ENCODE results near the gene ING1. TPM values are rescaled to one million over a fixed set of nuclear protein-coding genes. Genes with fewer than 3 reads are reported as not detected.
"Not testable (repeated sequence)": the region's sequence is repeated elsewhere in the genome, so short reads cannot be mapped to it uniquely, and the experiment has no call there.

Gene ING1
- total RNA-seq, 1 donor from 2014 or later, result 13.4 TPM

DNA sequence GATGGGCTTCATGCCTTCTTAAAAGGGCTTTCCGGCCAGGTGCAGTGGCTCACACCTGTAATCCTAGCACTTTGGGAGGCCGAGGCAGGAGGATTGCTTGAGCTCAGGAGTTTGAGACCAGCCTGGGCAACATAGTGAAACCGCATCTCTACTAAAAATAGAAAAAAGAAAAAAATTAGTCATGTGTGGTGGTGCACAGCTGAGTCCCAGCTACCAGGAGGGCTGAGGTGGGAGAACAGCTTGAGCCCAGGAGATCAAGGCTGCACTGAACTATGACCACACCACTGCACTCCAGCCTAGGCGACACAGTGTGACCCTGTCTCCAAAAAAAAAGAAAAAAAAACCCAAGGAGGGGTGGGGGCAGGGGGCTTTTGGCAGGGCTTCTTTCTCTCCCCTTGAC is 14.8 kb upstream of the ING1 start:
- Histone ChIP-seq H3K4me3 (ENCODE audit: low read depth, low read length) (no peak overlapping the region), H3K27me3 (ENCODE audit: control insufficient read depth, insufficient read depth, low read length) (no peaks in the 10 kb centered on the region), H3K36me3 (ENCODE audit: control insufficient read depth, insufficient read depth, low read length) (peaks cover 26% of the 10 kb centered on the region)
- TF ChIP-seq, protein P1, sequence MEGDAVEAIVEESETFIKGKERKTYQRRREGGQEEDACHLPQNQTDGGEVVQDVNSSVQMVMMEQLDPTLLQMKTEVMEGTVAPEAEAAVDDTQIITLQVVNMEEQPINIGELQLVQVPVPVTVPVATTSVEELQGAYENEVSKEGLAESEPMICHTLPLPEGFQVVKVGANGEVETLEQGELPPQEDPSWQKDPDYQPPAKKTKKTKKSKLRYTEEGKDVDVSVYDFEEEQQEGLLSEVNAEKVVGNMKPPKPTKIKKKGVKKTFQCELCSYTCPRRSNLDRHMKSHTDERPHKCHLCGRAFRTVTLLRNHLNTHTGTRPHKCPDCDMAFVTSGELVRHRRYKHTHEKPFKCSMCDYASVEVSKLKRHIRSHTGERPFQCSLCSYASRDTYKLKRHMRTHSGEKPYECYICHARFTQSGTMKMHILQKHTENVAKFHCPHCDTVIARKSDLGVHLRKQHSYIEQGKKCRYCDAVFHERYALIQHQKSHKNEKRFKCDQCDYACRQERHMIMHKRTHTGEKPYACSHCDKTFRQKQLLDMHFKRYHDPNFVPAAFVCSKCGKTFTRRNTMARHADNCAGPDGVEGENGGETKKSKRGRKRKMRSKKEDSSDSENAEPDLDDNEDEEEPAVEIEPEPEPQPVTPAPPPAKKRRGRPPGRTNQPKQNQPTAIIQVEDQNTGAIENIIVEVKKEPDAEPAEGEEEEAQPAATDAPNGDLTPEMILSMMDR (IDR thresholded peaks at IDR 0.05; ENCODE audit: insufficient read depth, low read length, severe bottlenecking), result no peak
- FAIRE-seq (no peak), DNase-seq (ENCODE audit: low read depth) (no peak)

DNA sequence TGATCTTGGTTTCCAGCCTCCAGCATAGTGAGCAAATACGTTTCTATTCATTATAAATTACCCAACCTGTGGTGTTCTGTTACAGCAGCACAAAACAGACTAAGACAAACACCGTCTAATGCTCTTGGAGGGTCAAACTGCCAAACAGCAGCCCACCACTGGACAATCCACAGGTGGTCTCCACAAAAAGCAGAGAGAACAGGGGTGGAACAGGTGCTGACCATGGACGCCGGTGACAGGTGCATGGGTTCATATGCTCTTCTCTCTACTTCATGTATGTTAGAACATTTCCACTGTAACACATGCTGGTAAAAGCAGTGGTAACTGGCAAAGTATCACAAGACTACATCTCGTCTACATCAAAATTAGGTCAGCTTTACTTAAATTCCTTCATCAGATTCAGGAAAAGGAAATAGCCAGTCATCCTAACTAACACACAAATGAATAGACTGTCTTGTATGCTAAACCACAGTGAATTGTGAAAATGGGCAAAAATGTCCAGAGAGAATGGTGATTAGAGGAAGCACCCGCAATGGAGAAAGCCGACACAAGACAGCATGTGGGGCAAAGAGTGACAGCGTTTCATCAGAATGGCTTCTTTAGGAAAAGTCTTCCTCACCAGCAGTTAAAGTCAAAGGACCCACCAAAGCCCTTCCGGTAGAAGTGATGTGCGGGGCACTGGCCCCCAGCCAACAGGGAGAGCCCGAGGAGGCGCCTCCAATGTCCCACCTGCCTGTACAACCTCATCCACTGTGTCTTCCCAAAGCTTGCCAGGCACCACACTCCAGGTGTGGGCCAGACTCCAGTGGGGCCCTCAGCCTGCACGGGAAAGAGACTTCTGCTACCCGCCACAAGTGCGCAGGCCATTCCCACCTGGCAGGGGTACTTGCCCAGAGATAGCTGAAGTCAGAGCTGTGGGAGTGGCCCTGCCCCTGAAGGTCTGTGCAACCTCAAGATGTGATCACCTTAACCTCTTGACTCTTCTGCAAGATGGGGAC is 14.1 kb upstream of the ING1 start:
- no peak overlapping the region for H3K4me3 ChIP-seq (ENCODE audit: low read depth, low read length)
- no peaks in the 10 kb centered on the region for H3K27me3 ChIP-seq (ENCODE audit: control insufficient read depth, insufficient read depth, low read length)
- FAIRE-seq (no peak), DNase-seq (ENCODE audit: low read depth) (no peak)
- peaks cover 26% of the 10 kb centered on the region for H3K36me3 ChIP-seq (ENCODE audit: control insufficient read depth, insufficient read depth, low read length)
- TF ChIP-seq, protein P1 (IDR thresholded peaks at IDR 0.05; ENCODE audit: insufficient read depth, low read length, severe bottlenecking), result no peak

DNA sequence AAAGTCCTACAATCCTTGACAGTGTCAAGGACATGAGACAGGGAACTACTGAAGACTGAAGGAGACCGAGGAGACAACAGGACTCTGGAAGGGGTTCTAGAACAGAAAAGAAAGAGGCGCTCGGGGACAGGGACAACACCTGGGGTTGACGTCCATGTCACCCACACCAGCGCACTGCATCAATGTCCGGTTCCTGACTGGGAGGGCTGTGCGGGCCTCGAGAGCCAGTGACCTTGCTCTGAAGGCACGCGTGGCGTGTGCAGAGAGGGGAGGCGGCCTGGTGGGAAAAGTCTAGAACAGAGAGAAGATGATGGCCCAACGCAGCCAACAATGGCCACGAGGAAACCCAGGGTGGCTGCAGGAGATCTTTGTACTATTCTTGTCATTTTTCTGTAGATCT is 13.3 kb upstream of the ING1 start:
- no peak for DNase-seq (ENCODE audit: low read depth)
- H3K36me3 ChIP-seq (ENCODE audit: control insufficient read depth, insufficient read depth, low read length), result peaks cover 26% of the 10 kb centered on the region
- FAIRE-seq, result no peak
- TF ChIP-seq, protein P1 (IDR thresholded peaks at IDR 0.05; ENCODE audit: insufficient read depth, low read length, severe bottlenecking), result no peak
- H3K4me3 ChIP-seq (ENCODE audit: low read depth, low read length), result no peak overlapping the region
- no peaks in the 10 kb centered on the region for H3K27me3 ChIP-seq (ENCODE audit: control insufficient read depth, insufficient read depth, low read length)

DNA sequence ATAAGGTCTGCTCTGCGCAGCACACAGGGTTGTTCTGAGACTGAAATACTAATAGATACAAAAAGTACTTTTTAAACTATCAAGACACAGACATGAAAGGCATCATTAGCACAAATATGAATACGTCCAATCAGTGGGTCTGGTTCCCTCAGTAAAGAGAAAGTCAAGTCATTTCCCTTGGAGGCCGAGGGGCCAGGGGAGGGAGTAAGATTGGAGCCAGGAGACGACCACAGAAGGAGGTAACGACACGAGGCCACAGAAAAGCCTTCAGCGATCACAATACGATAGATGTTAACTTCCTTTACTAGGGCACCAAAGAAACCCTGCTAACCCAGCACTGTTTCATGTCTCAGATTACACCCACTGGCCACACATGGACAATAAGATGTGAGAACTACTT is 12.9 kb upstream of the ING1 start:
- Histone ChIP-seq H3K4me3 (ENCODE audit: low read depth, low read length) (no peak overlapping the region), H3K36me3 (ENCODE audit: control insufficient read depth, insufficient read depth, low read length) (peaks cover 26% of the 10 kb centered on the region), H3K27me3 (ENCODE audit: control insufficient read depth, insufficient read depth, low read length) (no peaks in the 10 kb centered on the region)
- FAIRE-seq, result no peak
- no peak for DNase-seq (ENCODE audit: low read depth)
- TF ChIP-seq, protein P1 (IDR thresholded peaks at IDR 0.05; ENCODE audit: insufficient read depth, low read length, severe bottlenecking), result no peak

DNA sequence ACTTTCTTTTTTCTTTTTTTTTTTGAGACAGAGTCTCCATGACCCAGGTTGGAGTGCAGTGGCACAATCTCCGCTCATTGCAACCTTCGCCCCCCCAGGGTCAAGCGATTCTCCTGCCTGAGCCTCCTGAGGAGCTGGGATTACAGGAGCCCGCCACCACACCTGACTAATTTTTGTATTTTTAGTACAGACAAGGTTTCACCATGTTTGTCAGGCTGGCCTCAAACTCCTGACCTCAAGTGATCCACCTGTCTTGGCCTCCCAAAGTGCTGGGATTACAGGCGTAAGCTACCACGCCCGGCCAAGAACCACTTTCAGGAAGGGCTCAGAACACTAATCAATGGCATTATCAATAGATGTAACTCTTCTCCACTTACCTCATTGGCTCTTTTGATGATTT is 12.4 kb upstream of the ING1 start:
- DNase-seq (ENCODE audit: low read depth); H3K4me3 ChIP-seq (ENCODE audit: low read depth, low read length); H3K27me3 ChIP-seq (ENCODE audit: control insufficient read depth, insufficient read depth, low read length); FAIRE-seq: not testable (repeated sequence)
- H3K36me3 ChIP-seq (ENCODE audit: control insufficient read depth, insufficient read depth, low read length), result peaks cover 26% of the 10 kb centered on the region

DNA sequence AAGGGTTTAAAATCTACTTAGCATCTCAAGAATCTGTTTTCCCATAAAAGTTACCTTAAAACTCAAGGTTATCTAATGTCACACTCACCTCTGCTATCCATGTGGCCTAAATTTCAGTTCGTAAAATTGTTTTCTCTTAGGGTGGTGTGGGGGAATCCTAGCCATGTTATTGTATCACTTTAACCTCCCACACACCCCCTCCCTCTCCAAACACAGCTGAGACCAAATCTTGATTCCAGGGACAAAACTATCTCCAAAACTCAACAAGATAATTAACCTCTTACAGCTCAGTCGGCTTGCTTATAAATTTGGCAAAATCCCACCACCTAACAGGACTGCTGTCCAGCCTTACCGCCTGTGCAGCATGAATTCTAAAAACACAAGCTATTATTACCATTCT is 11.4 kb upstream of the ING1 start:
- TF ChIP-seq, protein P1 (IDR thresholded peaks at IDR 0.05; ENCODE audit: insufficient read depth, low read length, severe bottlenecking), result no peak
- FAIRE-seq, result no peak
- Histone ChIP-seq H3K36me3 (ENCODE audit: control insufficient read depth, insufficient read depth, low read length) (peaks cover 23% of the 10 kb centered on the region), H3K27me3 (ENCODE audit: control insufficient read depth, insufficient read depth, low read length) (no peaks in the 10 kb centered on the region), H3K4me3 (ENCODE audit: low read depth, low read length) (no peak overlapping the region)
- DNase-seq (ENCODE audit: low read depth), result no peak

Measured in bronchial epithelial cell (primary cell).